Activated naive CD4-positive, alpha-beta T cell treated with anti-CD3 and anti-CD28 coated beads, Interleukin-2, amount 50 U/mL, for 72 hours (primary cell): ENCODE measurements around the gene FTO. TPM values are rescaled to one million over a fixed set of nuclear protein-coding genes. Genes with fewer than 3 reads are reported as not detected.

Experiments used
- total RNA-seq, 2 donors: library from RNA; stranded (reverse); gene quantifications; one replicate each; pipeline ENCODE4 v1.2.3, GENCODE V29; 2022

The FTO gene
- total RNA-seq, 2 donors from 2014 or later, result 57.5 to 63.1 TPM

Other genes with a start within 250 kb of the FTO start
- gene AKTIP, start 200.9 kb upstream of the FTO start, total RNA-seq, result 10 to 100 TPM; 21.6 to 38.1 TPM
- gene RPGRIP1L, start 297 bp upstream of the FTO start, total RNA-seq, result 1 to 10 TPM; 6.3 to 7.3 TPM